Measurements from ENCODE around the gene CDHR1.
A peak's percentile ranks its signal among the peaks of the same experiment; 100 is the strongest.

Gene CDHR1

DNA sequence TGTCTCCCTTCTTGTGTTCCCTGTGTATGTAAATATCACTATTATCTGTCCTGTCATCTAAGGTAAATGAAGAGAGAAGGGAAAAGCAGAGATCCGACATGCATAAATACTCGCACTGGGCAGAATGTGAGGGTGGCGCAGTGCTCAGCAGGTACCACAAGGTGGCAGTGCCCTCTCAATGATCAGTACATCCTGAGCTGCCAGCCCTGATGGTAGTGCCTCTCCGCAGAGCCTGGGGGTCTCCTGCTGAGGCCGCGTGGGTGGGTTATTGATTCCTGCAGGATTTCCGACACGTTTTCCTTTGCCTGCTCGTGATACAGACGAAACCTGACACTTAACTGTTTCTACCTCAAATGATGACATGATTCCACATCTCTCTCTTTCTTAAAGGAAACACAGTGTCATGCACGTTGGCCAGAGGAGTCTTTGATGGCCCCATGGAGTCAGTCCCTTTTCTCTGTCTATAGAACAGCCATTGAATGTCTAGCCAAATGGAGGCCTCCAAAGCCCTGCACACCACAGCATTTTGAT lies 70.3 kb downstream of the CDHR1 start:
- peak in 12 of 14 donors; percentile 21 to 67 (median 41) for DNase-seq

DNA sequence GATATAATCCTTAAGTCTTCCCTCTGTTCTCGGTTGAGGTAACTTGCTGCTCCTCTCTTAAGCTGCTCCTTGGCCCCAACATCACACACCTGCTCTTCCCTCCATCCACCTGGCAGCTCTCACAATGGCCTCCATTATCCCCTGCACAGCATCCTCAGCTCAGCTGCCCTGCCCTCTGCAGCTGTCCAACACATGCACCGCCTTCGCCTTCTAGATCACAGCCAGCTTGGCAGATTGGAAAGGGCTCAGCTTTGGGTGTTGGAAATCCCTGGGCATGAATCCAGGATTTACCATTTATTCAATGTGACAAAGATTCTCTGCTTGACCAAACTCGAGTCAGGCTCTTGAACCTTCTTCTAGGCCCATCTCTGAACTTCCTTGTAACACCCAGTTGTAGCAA lies 71.1 kb downstream of the CDHR1 start:
- DNase-seq, result peak in 2 of 14 donors; percentile 5 to 12

- peak in 3 of 14 donors; percentile 3 to 31 (median 10) for DNase-seq
Measured at GRCh38 chr10:84267503-84268126, 73.3 kb downstream of the CDHR1 start.

GRCh38 chr10:84269162-84269561 lies 74.8 kb downstream of the CDHR1 start:
- no peak for DNase-seq

Data from C1 segment of cervical spinal cord (tissue), 14 donors.